RCC 7860 (cell line): ENCODE measurements around the gene TTLL8.
"Not testable (repeated sequence)": the region's sequence is repeated elsewhere in the genome, so short reads cannot be mapped to it uniquely, and the experiment has no call there.

ENCODE experiments used
- DNase-seq: peaks from one replicate; pipeline ENCODE4 v3.0.0-alpha.2; 2015; ENCODE audit warnings: low spot score
- FAIRE-seq: peaks from 2 replicates; lab custom pipeline; 2012; peaks lifted over from hg19 to GRCh38; lab: Jason Lieb, UNC

TTLL8 gene

DNA sequence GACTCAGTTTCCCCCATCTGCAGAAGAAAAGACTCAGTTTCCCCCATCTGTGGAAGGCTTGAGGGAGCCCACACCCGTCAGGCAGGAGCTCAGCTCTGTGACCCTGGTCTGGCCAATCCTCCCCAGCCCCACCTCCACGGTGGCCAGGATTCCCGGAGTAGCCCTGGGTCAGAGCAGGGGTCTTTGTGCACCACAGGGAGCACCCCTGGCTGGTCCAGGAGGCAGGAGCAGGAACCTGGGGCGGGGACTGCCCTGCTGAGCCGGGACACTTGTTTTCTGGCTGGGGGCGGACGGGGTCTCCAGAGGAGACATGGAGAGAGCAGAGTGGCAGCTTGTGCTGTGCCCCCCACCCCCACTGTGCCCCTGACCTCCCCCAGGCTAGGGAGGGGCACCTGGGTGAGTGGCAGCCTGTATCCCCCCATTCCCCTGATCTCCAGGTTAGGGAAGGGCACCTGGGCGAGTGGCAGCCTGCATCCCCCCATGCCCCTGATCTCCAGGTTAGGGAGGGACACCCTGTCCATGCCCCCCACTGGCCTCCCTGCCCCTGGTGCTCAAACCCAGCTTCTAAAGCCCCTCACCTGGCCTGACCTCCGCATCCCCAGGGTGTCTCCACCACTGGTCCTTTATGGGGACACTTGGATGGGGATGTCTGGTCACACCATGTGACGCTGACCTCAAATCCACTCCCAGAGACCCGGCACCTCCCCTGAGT is 64.3 kb downstream of the TTLL8 start:
- FAIRE-seq, result no peak
- no peak for DNase-seq

GRCh38 chr22:49992921-49993648 is 65.0 kb downstream of the TTLL8 start:
- FAIRE-seq, result no peak

GRCh38 chr22:49991907-49992533 is 66.1 kb downstream of the TTLL8 start:
- FAIRE-seq (no peak), DNase-seq (no peak)

More at GRCh38 chr22:49992921-49993648, 65.0 kb downstream of the TTLL8 start:
- DNase-seq, result no peak

DNA sequence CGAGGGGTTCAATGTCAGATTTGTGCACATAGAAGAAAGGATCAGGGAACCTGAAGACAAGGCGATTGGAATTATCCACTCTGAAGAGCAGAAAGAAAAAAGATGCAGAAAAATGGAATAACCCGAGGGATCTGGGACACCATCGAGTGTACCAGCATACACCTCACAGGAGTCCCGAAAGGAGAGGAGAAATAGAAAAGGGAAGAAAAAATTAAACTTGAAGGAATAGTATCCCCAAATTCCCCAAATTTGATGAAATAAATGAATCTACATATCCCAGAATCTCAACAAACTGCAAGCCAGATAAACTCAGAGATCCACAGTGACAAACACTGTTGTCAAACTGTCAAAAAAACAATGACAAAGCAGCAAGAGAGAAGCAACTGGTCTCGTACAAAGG is 66.9 kb downstream of the TTLL8 start:
- DNase-seq (no peak), FAIRE-seq (no peak)

- not testable (repeated sequence) for FAIRE-seq, DNase-seq
Observed at GRCh38 chr22:49989826-49990225, 68.3 kb downstream of the TTLL8 start.

- FAIRE-seq, result no peak
- DNase-seq, result no peak
Observed at GRCh38 chr22:49986325-49986724, 71.8 kb downstream of the TTLL8 start.

GRCh38 chr22:49983148-49984042 is 74.7 kb downstream of the TTLL8 start:
- FAIRE-seq, result no peak
- DNase-seq, result no peak

GRCh38 chr22:49981799-49982198 is 76.3 kb downstream of the TTLL8 start:
- FAIRE-seq, DNase-seq: not testable (repeated sequence)

- FAIRE-seq, result peak; percentile 29
- no peak for DNase-seq
Observed at GRCh38 chr22:49979587-49980264, 78.4 kb downstream of the TTLL8 start.

DNA sequence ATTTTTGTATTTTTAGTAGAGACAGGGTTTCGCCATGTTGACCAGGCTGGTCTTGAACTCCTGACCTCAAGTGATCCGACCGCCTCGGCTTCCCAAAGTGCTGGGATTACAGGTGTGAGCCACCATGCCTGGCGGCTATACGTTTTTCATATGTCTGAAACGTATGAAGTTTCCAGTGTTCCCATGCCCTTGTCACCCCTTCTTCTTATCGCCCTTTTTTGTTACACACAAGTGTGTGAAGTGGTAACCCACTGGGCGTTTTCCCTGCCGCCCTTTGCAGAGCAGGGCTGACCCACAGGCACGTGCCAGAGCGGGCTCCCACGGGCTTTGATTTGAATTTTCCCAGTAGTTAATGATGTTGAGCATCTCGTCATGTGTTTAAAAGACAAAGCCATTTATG is 80.5 kb downstream of the TTLL8 start:
- no peak for FAIRE-seq

GRCh38 chr22:49976439-49977175 is 81.5 kb downstream of the TTLL8 start:
- FAIRE-seq (no peak), DNase-seq (no peak)

More for the DNA sequence above, 80.5 kb downstream of the TTLL8 start:
- no peak for DNase-seq

DNA sequence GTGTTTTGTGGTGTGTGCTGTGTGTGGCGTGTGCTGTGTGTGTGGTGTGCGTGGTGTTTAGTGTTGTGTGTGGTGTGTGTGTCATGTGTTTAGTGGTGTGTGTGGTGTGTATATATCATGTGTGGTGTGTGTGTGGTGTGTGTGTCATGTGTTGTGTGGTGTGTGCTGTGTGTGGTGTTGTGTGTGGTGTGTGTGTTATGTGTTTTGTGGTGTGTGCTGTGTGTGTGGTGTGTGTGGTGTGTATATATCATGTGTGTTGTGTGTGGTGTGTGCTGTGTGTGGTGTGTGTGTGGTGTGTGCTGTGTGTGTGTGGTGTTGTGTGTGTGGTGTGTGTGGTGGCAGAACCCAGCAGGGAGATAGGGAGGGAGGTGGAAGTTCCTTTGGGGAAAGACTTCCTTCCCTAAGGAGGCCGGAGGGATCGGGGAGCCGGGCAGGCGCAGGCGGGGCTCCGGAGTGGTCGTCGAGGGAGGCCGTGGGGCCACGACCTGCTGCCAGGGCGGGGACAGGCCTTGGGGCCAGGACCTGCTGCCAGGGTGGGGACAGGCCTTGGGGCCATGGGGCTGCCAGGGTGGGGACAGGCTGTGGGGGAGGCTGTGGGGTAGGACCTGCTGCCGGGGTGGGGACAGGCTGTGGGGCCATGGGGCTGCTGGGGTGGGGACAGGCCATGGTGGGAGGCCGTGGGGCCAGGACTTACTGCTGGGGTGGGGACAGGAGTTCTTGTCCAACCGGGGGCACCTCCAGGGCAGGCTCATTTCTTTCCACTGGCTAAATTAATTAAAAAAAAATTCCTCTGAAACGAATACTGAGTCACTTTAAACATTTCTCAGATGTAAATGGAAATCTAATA is 82.3 kb downstream of the TTLL8 start:
- FAIRE-seq (no peak), DNase-seq (no peak)

- DNase-seq (no peak), FAIRE-seq (no peak)
Observed at GRCh38 chr22:49973018-49973961, 84.8 kb downstream of the TTLL8 start.

- FAIRE-seq (no peak), DNase-seq (no peak)
Observed at GRCh38 chr22:49972163-49973017, 85.7 kb downstream of the TTLL8 start.

GRCh38 chr22:49971232-49972162 is 86.6 kb downstream of the TTLL8 start:
- no peak for FAIRE-seq
- no peak for DNase-seq
